HG03520 (cell line): ENCODE data around the gene TMEM244.
"Not testable (repeated sequence)": the region's sequence is repeated elsewhere in the genome, so short reads cannot be mapped to it uniquely, and the experiment has no call there.

Experiments used
- ATAC-seq: cut with Tn5 transposase; IDR thresholded peaks from one replicate; pipeline ENCODE4 v1.9.1; 2021; ENCODE audit warnings: mild to moderate bottlenecking, moderate library complexity; ENCODE audit not compliant: unreplicated experiment

The TMEM244 gene

GRCh38 chr6:129817821-129818220, 43.3 kb downstream of the TMEM244 start:
- no peak for ATAC-seq

GRCh38 chr6:129817332-129817731, 43.8 kb downstream of the TMEM244 start:
- ATAC-seq, result no peak

GRCh38 chr6:129812145-129812777, 48.9 kb downstream of the TMEM244 start:
- ATAC-seq, result no peak

- not testable (repeated sequence) for ATAC-seq
These were observed 54.0 kb downstream of the TMEM244 start for GRCh38 chr6:129807141-129807540.

- not testable (repeated sequence) for ATAC-seq
These were observed 58.2 kb downstream of the TMEM244 start for GRCh38 chr6:129802920-129803319.

GRCh38 chr6:129801909-129802308, 59.2 kb downstream of the TMEM244 start:
- ATAC-seq, result no peak

GRCh38 chr6:129795261-129795660, 65.9 kb downstream of the TMEM244 start:
- ATAC-seq, result no peak

- no peak for ATAC-seq
These were observed 67.7 kb downstream of the TMEM244 start for GRCh38 chr6:129793447-129793846.

- no peak for ATAC-seq
These were observed 69.1 kb downstream of the TMEM244 start for GRCh38 chr6:129792049-129792448.

- ATAC-seq, result no peak
These were observed 70.3 kb downstream of the TMEM244 start for GRCh38 chr6:129790785-129791184.

GRCh38 chr6:129789974-129790373, 71.1 kb downstream of the TMEM244 start:
- no peak for ATAC-seq

GRCh38 chr6:129787816-129788215, 73.3 kb downstream of the TMEM244 start:
- ATAC-seq, result no peak

- no peak for ATAC-seq
These were observed 74.6 kb downstream of the TMEM244 start for GRCh38 chr6:129786548-129786947.

GRCh38 chr6:129785756-129786135, 75.4 kb downstream of the TMEM244 start:
- ATAC-seq, result no peak

- no peak for ATAC-seq
These were observed 75.9 kb downstream of the TMEM244 start for GRCh38 chr6:129785047-129785755.
